ENCODE results near the gene KDM2B.
"Not testable (repeated sequence)": the region's sequence is repeated elsewhere in the genome, so short reads cannot be mapped to it uniquely, and the experiment has no call there.

KDM2B gene

GRCh38 chr12:121495746-121496145 lies 85.1 kb downstream of the KDM2B start:
- no peak for DNase-seq

- DNase-seq: peak; percentile 48
Measured at GRCh38 chr12:121494093-121494787, 86.6 kb downstream of the KDM2B start.

GRCh38 chr12:121490401-121491281 lies 90.2 kb downstream of the KDM2B start:
- DNase-seq: no peak

- no peak for DNase-seq
Measured at GRCh38 chr12:121489874-121490273, 90.9 kb downstream of the KDM2B start.

- DNase-seq: no peak
Measured at GRCh38 chr12:121484967-121485366, 95.9 kb downstream of the KDM2B start.

- not testable (repeated sequence) for DNase-seq
Measured at GRCh38 chr12:121484564-121484963, 96.3 kb downstream of the KDM2B start.

GRCh38 chr12:121483949-121484348 lies 96.9 kb downstream of the KDM2B start:
- no peak for DNase-seq

GRCh38 chr12:121476477-121476876 lies 104.3 kb downstream of the KDM2B start:
- DNase-seq: no peak

GRCh38 chr12:121475279-121475678 lies 105.5 kb downstream of the KDM2B start:
- no peak for DNase-seq

- no peak for DNase-seq
Measured at GRCh38 chr12:121472150-121472905, 108.5 kb downstream of the KDM2B start.

GRCh38 chr12:121470751-121471150 lies 110.1 kb downstream of the KDM2B start:
- no peak for DNase-seq

- DNase-seq: peak; percentile 64
Measured at GRCh38 chr12:121468499-121468801, 112.4 kb downstream of the KDM2B start.

- peak; percentile 73 for DNase-seq
Measured at GRCh38 chr12:121467638-121468498, 113.0 kb downstream of the KDM2B start.

- DNase-seq: peak; percentile 94
Measured at GRCh38 chr12:121466794-121467637, 113.8 kb downstream of the KDM2B start.

GRCh38 chr12:121465921-121466793 lies 114.7 kb downstream of the KDM2B start:
- peak; percentile 67 for DNase-seq

GRCh38 chr12:121464331-121464730 lies 116.5 kb downstream of the KDM2B start:
- DNase-seq: no peak

- no peak for DNase-seq
Measured at GRCh38 chr12:121461048-121461447, 119.8 kb downstream of the KDM2B start.

- DNase-seq: no peak
Measured at GRCh38 chr12:121456551-121456950, 124.3 kb downstream of the KDM2B start.

GRCh38 chr12:121455766-121456420 lies 124.9 kb downstream of the KDM2B start:
- no peak for DNase-seq

GRCh38 chr12:121454921-121455320 lies 125.9 kb downstream of the KDM2B start:
- DNase-seq: no peak
